ENCODE measurements around the gene OSGIN1. TPM values are rescaled to one million over a fixed set of nuclear protein-coding genes. Genes with fewer than 3 reads are reported as not detected.

Gene OSGIN1
- total and polyA plus RNA-seq, 2 of the 8 experiments (the other 6 are each of a cell fraction or from before 2014, with no cell fraction given): 0.58 to 0.76 TPM

DNA sequence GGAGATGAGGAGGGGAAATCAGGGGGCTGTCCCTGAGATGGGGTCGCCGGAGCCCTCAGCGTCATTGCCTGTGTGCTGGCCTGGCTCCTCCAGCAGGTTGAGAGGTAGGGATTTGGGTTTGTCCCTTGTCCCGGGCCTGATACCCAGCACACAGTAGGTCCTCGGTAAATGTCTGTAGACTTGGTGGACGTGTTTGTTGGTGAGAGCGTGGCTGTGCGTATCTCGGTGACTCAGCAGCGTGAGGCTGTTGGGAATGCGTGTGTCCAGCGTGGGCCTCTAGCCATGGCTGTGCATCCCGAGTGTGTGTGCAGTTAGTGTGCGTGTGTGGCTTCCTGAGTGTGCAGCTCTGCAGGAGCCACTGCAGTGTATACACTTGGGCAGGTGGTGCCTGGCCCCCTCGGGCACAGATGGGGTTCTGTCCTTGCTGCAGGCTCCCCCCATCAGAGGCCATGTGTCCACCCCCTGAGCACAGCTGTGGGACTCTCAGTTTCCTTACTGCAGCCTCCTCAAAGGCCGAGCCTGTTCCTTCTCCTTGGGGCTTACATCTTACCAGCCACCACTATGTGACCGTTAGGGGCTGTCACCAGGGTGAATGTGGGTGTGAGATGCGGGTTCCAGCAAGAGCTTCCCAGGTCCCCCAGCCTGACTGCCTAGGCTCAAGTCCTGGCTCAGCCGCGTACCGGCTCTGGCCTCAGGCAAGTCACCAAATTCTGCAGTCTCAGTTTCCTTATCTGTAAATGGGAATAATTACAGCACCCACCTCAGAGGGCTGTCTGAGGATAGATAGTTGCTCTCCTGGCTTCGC lies 20.7 kb downstream of the OSGIN1 start:
- 0 out of 2 replicates have a peak overlapping the region, but pooled peaks have one; percentile 61 for H2BK15ac ChIP-seq (ENCODE audit: low read length)
- no peak overlapping the region for H3K23ac ChIP-seq (ENCODE audit: insufficient read length)
- no peak overlapping the region for H4K5ac ChIP-seq (ENCODE audit: insufficient read length, low read depth, low read length)
- 0 out of 2 replicates have a peak overlapping the region, but pooled peaks have one; percentile 24 for H2BK5ac ChIP-seq (ENCODE audit: low read depth, low read length)
- H4K91ac ChIP-seq (replicated peaks; ENCODE audit: insufficient read length, low read length): no peak overlapping the region
- CTCF ChIA-PET (ENCODE audit: partially characterized antibody): interaction anchor here (0.9 to 4.6 kb wide), 4 partner anchors 12 to 92 kb away, joined by 3 to 70 read pairs (median 4); partner anchors contain the start of gene SLC38A8
- H2AK5ac ChIP-seq (ENCODE audit: low read depth, low read length): no peak overlapping the region; the same call in 1 of the 2 replicates
- H3K27ac ChIP-seq (ENCODE audit: low read depth, low read length): no peak overlapping the region; the same call in 1 of the 2 replicates
- H2BK12ac ChIP-seq (ENCODE audit: low read depth, low read length): 0 out of 2 replicates have a peak overlapping the region, but pooled peaks have one; percentile 50
- no peak overlapping the region for H3K9ac ChIP-seq (replicated peaks in 1 of 4; ENCODE audit: extremely low read depth in 1 of 4, low read depth in 3 of 4, low read length in 3 of 4)
- no peak overlapping the region for H3K4me2 ChIP-seq (ENCODE audit: insufficient read depth in 1 of 2, low read depth in 2 of 2, low read length in 2 of 2)
- no peak overlapping the region for H3K14ac ChIP-seq (ENCODE audit: insufficient read length)
- peaks cover 0 to 11% (median 8%) of the 10 kb centered on the region in 4 experiments; a peak in 6 of 7 replicates for H3K4me1 ChIP-seq (replicated peaks in 1 of 4; ENCODE audit: control insufficient read depth in 3 of 4, insufficient read depth in 4 of 4, low read length in 3 of 4)
- H3K4me3 ChIP-seq (ENCODE audit: extremely low read depth in 1 of 4, insufficient read depth in 2 of 4, low read depth in 3 of 4, low read length in 4 of 4): no peak overlapping the region
- no peaks in the 10 kb centered on the region for H4K20me1 ChIP-seq (replicated peaks in 1 of 2; ENCODE audit: control insufficient read depth in 1 of 2, insufficient read depth in 2 of 2, low read length in 2 of 2)
- no peak overlapping the region for H3K4ac ChIP-seq (replicated peaks; ENCODE audit: insufficient read length, low read depth, low read length)
- peaks cover 13 to 16% of the 10 kb centered on the region in 2 experiments for H3K9me3 ChIP-seq (ENCODE audit: insufficient read depth in 2 of 2, low read depth in 1 of 2, low read length in 1 of 2)
- no peak overlapping the region for H2AFZ ChIP-seq (ENCODE audit: low read length)
- no peaks in the 10 kb centered on the region for H3K79me2 ChIP-seq (ENCODE audit: control insufficient read depth in 1 of 2, insufficient read depth in 2 of 2, low read length in 2 of 2)
- FAIRE-seq (no peak), DNase-seq (ENCODE audit: low read depth in 1 of 2, low spot score in 2 of 2) (no peak)
- H3K36me3 ChIP-seq (ENCODE audit: control insufficient read depth in 2 of 4, insufficient read depth in 4 of 4, low read length in 3 of 4): peaks cover 0 to 5% (median 1%) of the 10 kb centered on the region in 4 experiments; a peak in 2 of 8 replicates
- 87% methylated on average over 22 of the region's 22 CpGs; no CpG with 5 or more reads in 1 of the 2 experiments for WGBS, 2 experiments (ENCODE audit: extremely low coverage in 1 of 2, insufficient coverage in 1 of 2, insufficient read length in 1 of 2, insufficient replicate concordance in 2 of 2, low coverage in 1 of 2, low lambda C conversion rate in 2 of 2, missing lambda C conversion rate in 1 of 2)
- no peak overlapping the region for H2BK120ac ChIP-seq (replicated peaks; ENCODE audit: low read depth, low read length)
- POLR2A ChIA-PET (ENCODE audit: partially characterized antibody): no interaction called here
- H3K56ac ChIP-seq (replicated peaks; ENCODE audit: insufficient read length, low read depth, low read length): no peak overlapping the region
- H3K27me3 ChIP-seq (replicated peaks in 1 of 4; ENCODE audit: control insufficient read depth in 3 of 4, extremely low read depth in 1 of 4, insufficient read depth in 3 of 4, low read length in 3 of 4): peaks cover 0 to 11% (median 8%) of the 10 kb centered on the region in 4 experiments; a peak in 6 of 7 replicates
- H3K18ac ChIP-seq (ENCODE audit: extremely low read depth, low read length): no peak overlapping the region
- no peak overlapping the region; the same call in 1 of the 2 replicates for H4K8ac ChIP-seq (ENCODE audit: extremely low read depth, insufficient read depth, low read length)
- no peaks in the 10 kb centered on the region for H3K79me1 ChIP-seq (ENCODE audit: low read depth, low read length)
- peaks cover 5% of the 10 kb centered on the region; the same call in 1 of the 2 replicates for H3K23me2 ChIP-seq (ENCODE audit: low read depth, low read length)
- H2BK20ac ChIP-seq (ENCODE audit: low read length): no peak overlapping the region
- TF ChIP-seq HDAC2 (IDR thresholded peaks at IDR 0.05; ENCODE audit: borderline replicate concordance in 1 of 2, low read depth in 2 of 2, low read length in 2 of 2): no peak
- TF ChIP-seq EGR1 (IDR thresholded peaks at IDR 0.05; ENCODE audit: borderline replicate concordance, low read depth, low read length): no peak
- no peak for TF ChIP-seq EP300 (IDR thresholded peaks at IDR 0.05; ENCODE audit: borderline replicate concordance in 1 of 2, low read depth in 2 of 2, low read length in 2 of 2)

Measured in H1 (cell line).